Suppressor macrophage (primary cell): ENCODE data around the gene AP3D1.

Experiments
- DNase-seq, 4 experiments: peaks; one replicate each; pipeline ENCODE4 v3.0.0-alpha.2; 2020 to 2022

Gene AP3D1

DNA sequence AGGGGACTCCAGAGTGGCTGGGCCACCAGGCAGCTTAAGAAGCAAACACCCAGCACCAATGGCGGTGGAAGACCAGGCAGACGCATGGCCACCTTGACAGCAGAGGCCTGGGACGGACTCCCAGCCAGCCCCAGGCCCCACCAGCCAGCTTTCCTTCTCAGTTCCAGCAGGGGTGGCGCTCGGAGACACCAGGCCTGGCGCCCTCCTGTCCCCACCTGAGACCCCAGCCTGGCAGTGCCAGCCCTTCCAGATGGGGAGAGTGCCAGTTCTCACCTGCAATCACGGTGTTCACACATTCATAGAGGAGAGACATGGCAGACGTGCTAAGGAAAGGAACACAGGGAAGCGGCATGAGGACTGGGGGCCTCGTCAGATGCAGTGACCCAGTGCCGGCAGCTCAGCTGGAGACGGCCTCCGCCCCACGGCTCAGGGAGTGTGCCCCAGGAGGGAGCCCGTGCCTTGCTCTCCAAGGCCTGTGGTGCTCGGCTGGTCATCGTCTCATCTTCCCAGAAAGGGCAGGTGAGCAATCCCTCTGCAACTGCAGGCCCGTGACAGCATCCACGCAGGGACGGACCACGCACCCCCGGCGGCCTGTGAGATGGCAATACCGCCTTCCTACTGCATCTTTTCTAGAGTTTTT, 24.4 kb downstream of the AP3D1 start:
- DNase-seq, result no peak

DNA sequence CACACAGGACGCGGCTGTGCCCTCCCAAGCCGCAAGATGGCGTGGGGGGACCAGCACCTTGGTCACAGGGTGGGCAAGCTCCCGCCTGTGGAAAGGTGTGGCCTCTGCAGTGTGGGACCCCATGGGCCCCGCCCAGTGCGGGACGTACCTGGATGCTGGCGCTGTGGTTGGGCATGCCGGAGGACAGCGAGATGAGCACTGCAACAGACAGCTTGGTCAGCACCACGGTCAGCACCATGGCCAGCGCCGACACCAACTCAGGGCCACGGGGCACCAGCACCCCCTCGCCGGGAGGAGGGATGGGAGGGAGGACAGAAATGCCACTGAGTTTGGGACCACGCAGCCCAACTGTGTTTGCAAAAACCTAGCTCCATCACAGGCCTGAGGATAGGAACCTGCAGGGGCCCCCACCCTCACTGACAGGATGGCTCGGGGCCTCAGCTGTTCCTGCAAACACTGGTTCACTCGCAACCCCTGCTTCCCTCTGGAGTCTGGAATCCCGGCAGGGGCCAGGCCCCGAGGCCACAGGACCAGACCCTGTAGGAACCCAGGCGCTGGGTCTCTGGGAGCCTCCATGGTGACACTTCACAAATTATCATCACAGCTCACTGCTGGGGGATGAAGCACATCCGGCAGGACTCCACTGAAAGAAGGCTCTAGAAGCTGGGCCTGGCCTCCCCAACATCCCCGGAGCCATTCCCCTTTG, 27.5 kb downstream of the AP3D1 start:
- peak in 2 of 4 experiments; percentile 17 to 42 for DNase-seq

DNA sequence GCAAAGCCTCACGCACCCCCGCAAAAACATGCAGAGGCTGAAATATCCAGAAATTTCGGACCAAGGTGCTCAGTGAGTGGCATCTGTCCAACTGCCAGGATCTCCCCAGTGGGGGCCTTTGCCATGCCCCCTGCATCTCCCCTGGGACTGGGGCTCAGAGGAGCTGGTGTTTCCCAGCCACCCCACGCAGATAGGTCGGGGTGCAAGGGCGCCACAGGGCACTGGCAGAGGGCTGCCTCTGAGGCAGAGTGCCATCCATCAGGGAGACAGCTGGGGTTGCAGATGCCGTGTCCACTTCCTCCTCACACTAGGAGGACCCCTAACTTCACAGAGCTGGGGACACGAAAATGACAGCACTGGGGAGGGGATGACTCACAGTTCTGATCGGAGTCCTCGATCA, 28.4 kb downstream of the AP3D1 start:
- no peak for DNase-seq

DNA sequence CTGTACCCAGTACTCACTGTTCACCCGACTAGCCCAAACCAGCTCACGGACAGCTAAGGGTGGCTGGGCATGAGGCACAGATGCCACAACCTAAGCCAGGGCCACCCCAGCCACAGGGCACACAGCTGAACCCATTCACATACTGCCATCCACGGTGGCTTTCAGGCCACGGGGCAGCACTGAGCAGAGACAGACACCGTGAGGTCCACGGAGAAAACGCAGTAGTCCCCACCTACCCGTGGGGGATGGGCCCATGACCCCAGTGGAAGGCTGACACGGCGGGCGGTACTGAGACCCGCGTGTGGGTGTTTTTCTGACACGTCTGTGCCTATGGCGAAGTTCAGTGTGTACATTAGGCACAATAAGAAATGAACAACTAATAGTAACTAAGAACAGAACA, 29.1 kb downstream of the AP3D1 start:
- DNase-seq, result no peak

DNA sequence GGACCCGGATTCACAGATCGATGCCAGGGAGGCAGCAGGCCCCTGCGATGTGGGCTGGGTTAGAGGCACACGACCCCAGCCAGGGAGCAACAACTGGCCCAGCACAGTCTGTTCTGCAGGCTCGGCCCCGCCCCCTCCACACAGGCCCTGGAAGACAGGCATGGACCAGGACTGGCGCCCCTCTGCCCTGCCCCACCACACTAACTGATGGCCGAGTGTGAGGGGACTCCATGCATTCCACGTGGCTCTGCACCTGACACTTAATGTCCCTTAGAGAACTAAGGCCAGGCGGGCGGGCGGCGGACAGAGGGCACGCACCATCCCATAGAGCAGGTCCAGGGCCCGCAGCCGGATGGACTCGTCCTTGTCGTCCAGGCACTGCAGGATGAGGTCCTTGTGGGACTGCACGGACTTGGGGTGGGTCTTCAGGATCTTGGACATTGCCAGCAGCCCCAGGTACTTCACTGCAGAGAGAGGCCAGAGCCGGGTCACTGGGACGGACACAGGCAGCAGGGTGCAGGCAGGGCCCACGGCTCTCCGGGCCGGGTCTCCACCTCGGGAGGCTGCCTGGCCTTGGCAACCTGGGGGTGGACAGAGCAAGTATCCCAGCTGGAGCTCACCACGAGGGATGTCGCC, 29.8 kb downstream of the AP3D1 start:
- no peak for DNase-seq

DNA sequence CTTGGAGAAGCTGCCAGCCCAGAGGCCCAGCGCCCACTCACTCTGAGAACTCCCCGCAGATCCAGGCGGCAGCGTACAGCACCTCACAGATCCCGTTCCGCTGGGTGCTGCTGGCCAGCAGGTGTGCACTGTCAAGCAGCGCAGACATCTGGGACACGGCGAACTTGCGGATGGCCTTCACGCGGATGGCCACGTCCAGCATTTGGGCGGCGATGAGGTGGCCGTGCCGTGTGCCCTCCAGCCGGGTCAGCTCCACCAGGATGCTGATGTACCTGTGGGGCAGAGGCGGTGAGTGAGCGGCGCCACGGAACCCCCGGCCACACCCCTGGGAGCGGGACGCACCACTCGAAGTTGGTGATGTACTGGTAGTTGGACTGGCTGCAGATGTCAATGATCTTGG, 30.5 kb downstream of the AP3D1 start:
- no peak for DNase-seq

DNA sequence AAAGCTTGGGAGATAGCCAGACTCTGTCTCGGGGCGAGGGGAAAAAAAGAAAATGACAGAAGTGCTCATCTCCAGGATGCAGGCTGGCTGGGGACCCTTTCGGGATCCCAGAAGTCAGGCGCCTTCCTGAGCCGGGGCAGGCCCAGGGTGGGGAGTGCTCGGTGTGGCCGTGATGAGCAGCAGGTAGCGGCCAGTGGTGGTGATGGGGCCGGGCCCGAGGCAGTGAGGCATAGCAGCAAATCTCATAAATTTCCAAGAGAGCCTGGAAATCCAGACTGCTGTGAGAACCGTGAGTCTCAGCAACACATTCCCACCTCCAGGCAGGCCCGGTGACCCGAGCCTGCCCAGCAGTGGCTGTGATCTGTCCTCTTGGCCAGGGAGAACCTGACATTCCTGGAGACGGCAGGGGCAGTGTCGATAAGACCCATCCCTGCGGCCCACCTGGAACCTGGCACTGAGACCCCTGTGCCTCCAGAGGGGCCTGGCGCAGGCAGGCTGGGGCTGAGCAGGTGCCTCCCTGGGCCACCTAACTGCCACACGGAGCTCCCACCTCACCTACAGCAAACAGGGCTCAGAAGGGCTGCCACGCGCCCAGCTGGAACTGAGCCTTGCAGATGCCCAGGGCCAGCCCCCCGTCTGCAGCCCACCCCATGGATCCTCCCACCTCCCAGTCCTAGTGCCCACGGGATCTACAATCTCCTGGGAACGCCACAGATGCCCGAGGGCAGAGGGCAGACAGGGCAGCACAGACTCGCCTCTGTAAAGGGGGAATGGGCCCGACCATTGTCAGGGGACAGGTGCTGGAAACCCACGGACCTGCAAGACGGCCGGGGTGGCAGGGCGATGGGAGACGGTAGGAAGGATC, 31.2 kb downstream of the AP3D1 start:
- DNase-seq, result no peak

DNA sequence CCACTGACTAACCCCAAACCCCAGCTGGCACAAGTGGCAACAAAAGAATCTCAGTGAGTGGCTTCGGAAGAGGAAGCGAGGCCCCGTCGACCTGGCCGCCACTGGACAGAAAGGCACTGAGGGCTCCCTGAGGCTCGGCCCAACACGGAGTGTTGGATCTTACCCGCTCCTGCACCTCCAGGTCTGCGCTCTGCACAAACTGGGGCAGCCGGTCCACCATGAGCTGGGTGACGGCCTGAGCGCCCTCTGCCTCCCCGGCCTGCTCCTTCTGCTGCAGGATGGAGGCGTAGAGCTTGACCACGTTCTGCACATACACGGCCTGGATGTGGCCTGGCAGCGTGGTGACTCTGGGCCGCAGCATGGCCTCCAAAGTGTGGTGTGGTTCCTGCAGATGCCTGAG, 32.9 kb downstream of the AP3D1 start:
- DNase-seq, result no peak

DNA sequence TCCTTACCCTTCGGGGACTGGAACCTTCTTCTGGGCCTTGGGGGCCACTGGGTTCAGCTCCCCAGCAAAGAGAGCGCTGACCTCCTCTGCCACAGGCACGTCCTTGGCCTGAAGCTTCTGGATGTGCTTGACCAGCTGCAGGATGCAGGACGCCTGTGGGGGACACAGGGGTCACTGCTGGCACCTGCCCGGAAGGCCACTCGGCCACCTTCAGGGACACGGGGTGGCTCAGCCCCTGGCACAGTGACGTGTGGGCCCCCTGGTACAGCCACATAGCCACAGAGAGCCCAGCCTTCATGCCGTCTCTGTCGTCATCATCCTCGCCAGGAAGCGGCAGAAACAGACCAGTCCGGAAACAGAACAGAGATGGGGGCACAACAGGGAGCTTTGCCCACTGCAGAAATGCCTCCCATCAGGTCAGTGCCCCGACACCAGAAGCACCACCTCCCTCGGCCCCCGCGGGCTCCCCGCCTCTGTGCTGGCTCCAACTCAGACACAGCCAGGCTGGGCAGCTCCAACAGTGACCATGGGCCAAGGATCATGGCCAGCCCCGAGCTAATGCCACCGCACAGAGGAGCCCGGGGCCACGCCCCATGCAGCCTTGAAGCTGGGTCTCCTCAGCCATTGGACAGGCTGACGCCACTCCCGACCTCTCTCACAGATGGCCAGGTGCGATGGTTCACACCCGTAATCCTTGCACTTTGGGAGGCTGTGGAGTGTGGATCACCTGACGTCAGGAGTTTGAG, 34.0 kb downstream of the AP3D1 start:
- DNase-seq, result no peak

DNA sequence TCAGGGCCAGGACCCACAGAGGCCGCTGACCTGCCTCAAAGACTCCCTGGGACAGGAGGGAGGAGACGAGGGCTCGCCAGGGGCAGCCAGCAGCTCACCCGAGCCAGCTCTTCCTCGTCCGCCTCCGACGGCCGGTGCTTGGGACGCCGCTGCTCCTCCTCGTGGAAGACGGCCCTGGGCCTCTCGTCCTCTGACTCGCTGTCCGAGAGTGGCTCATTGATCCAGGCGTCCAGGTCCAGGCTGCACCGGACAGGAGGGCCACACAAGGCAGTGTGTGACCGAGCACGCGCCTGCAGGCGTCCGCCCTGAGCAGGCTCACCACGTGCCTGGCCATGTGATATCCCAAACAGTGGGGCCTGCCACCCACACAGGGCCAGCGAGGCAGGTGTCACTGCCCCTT, 34.9 kb downstream of the AP3D1 start:
- no peak for DNase-seq

DNA sequence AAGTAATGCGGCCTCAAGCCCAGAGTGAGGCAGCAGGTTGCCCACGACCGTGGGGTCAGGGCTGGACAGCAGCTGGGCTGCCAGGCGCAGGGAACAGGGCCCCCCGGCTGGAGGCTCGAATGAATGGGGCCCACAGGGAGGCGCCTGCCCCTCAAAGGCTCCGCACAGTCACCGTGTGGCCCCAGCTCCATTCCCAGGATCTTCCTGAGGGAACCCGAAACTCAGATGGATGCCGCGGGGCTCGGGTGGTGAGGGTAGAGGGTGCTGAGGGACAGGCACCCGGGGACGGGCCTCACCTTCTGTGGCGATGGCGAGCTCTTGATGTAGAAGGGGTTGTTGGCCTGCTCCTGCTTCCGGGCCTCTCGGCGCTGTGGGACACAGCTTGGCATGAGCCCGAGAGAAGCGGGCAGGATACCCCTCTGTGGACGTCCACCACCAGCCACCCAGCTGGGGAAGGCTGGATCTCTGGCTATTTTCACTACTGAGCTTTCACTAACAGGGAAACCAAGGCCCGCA, 35.4 kb downstream of the AP3D1 start:
- no peak for DNase-seq

DNA sequence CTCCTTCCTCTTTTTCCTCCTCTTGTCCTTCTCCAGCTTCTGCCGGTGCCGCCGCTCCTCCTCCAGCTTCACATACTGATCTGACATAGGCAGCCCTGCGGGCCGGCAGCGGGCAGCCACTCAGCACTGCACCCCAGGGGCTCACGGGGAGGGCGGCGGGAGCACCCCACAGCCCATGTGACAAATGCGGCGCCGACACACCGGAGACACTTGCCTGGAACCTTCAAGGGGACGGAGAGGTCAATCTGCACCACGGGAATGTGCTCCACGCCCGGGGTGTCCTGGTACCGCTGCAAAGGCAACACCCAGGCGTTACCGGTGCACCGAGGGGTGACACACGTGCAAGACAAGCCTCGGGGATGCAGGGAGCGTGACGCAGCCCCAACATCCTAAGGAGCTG, 36.0 kb downstream of the AP3D1 start:
- DNase-seq, result no peak

DNA sequence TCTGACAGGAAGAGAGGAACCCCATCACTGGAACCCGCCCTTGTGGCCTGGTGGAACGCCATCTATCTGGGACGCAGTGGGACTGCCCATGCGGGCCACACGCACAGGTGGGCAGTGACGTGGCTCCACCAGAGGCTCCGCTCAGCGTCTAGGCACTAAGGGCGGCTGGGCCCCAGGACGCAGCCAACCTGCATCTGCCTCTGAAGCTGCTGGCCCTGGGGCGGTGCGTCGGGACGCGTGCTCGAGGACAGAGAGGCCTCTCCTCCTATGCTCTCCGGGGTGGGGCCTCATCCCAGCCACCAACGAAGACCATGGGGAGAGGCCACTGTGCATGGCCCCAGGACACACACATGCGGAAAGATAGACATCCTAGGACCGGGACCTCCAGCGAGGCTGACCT, 36.5 kb downstream of the AP3D1 start:
- no peak for DNase-seq

DNA sequence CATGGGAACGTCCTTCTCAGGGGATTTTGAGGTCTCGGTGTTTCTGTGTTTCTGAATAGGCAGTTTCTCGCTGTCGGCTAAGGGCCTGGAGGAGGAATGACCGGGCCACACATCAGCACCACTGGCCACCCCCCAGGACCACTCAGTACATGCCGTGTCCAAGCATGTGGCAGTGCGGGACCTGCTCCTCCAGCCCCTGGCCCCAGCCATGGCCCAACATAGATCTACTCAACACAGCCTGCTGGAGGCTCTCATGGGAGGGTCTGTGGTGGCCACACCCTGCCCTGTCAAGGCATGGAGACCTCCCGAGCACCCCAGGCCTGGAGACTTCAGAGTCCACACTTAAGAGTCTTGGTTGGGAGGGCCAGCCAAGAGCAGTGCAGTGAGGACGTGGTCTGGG, 37.1 kb downstream of the AP3D1 start:
- DNase-seq, result no peak

DNA sequence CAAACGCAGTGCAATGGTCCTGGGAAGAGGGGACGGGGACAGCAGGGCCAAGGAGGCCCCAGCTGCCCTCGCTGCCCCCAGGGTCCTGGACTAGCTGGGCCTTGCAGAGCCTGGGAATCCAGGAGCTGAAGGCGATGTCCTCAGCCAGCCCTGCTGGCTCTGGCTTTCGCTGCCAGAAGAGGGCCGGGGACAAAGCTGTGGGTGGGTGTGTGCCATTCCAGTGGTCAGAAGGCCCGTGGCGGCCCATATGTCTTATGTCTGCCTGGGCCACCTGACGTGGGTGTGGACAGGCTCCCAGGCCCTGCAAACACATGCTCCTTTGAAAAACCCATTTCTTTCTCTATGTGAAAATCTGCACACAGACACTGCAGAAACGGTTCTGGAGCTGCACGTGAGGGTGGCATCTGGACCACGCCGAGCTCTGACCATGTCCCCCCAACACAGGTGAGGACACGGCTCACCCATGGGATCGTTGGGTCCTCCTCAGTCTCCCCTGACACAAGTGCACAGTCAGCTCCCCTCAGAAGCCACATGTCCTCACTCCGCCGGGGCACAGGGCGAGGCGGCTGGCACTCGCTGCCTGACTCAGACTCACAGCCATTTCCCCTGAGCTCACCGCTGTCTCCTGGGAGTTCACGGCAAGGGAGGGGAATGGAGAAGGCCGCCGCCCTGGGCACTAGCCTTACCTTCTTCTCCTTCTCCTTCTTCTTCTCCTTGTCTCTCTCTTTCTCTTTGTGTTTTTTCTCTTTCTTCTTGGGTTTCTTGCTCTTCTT, 37.7 kb downstream of the AP3D1 start:
- no peak for DNase-seq

DNA sequence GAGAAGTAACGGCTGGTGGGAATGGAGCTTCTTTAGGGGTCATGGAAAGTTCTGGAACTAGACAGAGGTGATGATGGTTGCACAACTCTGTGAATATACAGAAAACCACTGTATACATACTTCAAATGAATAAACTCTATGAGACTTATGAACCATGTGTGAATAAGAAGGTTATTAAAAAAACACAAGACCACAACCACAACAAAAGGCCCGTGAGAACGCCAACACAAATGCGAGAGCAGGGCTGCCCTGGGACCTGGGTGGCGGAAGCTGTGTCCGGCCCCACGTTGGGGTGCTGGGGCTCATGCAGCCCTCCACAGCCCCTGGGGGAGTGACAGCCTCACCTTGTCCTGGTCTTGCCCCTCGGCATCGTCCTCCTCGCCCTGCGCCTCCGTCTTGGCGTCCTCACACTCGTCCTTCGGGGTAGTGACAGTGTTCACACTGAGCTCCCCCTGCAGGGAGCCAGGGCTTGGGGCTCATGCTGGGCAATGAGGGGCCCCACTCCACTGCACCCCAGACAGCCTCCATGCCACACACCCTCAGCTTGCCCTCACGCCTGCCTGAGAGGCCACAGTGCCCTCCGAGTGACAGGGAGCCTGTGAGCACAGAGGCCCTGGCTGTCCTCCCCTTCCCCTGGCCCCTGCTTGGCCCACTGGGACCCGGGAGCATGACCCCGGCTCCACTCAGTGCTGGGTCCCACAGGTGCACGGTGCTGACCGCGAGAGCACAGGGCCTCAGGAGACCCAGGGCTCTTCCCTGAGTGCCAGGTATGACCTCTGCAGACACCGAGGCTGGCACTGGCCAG, 38.6 kb downstream of the AP3D1 start:
- DNase-seq, result no peak

DNA sequence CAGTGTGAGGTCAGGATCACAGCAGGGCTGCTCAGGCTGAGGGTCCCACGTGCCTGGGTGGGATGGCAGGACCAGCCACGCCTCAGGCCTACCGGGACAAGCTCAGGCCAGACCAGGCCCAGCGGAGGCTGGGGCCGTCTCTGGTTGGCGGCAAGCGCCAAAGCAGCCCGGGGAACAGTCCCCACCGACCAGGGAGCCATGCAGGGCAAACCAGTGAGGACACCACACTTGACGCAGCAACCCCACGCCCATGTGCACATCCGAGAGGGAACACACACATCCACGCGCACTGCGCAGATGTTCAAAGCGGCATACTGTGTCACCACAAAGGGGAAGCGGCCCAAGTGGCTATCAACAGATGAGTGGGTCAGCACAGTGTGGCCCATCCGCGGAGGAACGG, 39.5 kb downstream of the AP3D1 start:
- no peak for DNase-seq

DNA sequence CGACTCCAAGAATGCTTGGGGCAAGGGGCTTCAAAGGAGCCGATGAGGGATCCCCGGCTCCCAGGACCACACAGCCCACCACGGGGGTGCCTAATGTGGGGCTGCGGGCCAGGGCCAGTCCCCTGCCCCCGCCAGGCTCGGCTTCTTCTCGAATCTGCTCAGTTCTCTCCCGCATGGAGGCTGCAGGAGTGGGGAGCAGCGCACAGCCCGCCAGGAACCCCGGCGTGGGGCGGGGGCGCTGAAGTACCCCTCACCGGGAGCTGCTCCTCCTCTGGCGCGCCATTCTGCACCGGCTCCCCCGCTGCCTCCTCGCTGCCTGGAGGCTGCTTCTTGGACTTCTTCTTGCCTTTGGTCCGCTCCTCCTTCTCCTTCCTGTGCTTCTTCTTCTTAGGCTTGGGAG, 39.9 kb downstream of the AP3D1 start:
- no peak for DNase-seq

DNA sequence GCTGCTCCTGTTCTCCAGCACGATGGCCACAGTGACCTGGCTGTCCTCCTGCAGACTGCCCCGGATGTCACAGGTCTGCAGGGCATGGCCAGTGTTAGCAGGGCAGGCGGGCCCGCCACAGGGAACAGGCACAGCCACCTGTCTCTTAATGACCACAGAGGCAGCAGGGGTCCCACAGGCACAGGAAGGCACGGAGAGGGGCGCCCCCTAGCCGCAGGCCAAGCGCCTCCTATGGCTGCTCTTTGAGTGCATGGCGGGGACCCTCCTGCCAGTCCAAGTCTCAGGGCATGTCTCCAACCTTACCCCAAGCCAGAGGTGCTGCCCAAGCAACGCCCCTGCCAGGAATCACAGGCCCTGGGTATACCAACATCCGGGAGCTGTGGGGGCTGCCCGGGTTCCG, 40.5 kb downstream of the AP3D1 start:
- DNase-seq, result no peak

DNA sequence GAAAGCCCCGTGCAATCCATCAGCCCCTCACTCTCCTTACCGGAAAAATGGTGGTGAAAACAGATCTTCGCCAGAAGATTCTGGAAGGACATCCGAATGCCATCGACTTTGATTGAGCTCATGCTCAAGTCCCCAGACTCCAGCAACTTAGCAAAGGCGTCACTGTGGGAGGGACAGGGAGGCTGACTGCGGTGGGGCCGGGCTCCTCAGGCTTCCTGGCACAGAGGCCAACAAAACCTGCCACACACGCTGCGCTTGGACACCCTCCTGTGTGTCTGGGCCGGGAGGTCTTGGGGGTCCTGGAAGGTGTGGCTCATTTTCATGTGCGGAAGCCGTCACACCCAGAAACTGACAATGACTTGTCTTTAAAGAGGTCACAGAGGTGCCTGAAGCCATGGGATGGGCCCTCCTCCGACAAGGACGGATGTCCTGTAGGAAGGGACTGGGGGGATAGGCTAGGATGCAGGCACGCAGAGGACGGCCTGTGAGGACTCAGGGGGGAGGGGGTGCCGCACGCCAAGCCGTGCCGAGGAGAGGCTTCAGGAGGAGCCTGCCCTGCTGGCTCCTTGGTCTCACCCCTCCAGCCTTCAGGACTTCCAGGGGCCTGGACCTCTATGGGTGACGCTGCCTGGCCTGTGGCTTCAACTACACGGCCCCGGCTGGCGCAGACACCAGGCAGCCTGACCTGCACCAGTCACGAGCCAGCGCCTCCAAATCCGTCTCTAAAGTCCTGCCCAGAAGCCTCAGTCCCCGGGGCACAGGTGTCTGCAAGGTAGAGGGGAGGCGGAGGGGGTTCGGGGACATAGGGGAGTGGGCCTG, 42.1 kb downstream of the AP3D1 start:
- no peak for DNase-seq
